Measurements from ENCODE around the gene IMPG1. TPM values are rescaled to one million over a fixed set of nuclear protein-coding genes. Genes with fewer than 3 reads are reported as not detected.

IMPG1 gene
- polyA plus RNA-seq, 1 donor (not counting 4 experiments of a cell fraction or from before 2014, with no cell fraction given): not detected

DNA sequence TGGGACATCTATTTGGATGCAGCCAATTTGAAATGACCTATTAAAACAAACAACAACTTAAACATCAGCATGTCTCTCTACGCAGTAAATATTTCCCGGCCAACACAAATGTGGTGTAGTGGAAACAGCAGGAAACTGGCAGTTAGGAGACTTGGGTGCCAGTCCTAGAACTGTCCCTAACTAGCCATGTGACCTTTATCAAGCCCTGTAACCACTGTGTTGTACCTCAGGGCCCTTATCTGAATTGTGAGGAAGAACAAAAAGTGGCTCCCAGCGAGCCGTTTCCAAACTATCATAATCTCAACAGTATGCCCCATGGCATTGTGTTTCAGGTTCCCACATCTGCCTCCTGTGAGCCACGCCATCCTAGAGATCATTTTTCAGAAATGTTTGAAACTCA, 124.5 kb downstream of the IMPG1 start:
- dilution Hi-C loops (cut with MboI; ENCODE audit: extremely low pct_ligation_motif_present, low sequenced_read_pairs): no loop called here

DNA sequence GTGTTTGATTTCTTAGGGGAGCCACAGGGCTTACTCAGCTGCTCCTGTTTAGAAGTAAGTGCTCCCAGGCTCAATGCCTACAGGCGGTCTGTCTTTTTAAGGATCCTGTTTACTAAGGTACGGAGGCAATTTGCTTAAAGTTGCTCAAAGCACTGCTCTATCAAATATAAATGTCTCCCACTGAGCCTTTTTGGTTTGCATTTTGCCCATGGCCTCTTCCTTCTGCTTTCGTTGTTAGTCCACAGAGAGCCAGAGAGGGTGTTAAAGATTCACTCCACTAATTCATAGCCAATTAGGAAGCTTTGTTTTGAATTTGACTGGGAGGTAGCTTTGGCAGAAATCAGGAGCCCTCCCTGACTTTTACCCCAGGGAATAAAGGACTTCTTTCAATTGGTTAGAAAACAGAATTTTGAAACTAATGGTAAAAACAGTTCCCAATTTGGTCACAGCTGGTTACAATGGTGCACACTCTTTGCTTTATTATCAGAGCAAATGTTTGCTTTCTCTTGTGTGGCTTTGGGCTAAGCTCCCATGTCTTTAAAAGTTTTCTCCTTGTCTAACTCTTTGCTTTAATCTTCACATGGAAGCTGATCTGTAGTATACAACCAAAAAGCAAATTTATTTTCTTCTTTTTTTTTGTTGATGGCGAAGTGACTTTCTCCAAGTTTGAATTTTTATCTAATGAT, 126.2 kb downstream of the IMPG1 start:
- H3K4me3 ChIP-seq (ENCODE audit: control insufficient read depth in 2 of 3, extremely low read depth in 1 of 3, insufficient read depth in 2 of 3, low read depth in 1 of 3, low read length in 3 of 3): no peak overlapping the region
- dilution Hi-C loops (cut with MboI; ENCODE audit: extremely low pct_ligation_motif_present, low sequenced_read_pairs): no loop called here
- H3K79me2 ChIP-seq (ENCODE audit: control insufficient read depth, insufficient read depth, low read length): no peaks in the 10 kb centered on the region
- no peaks in the 10 kb centered on the region for H3K36me3 ChIP-seq (ENCODE audit: control insufficient read depth in 2 of 2, extremely low read depth in 1 of 2, insufficient read depth in 2 of 2, low read length in 2 of 2)
- H3K9me1 ChIP-seq (ENCODE audit: control insufficient read depth, extremely low read depth, insufficient read depth, low read length): no peaks in the 10 kb centered on the region
- DNase-seq (ENCODE audit: low read depth, low spot score): no peak
- no peak overlapping the region for H3K27ac ChIP-seq (ENCODE audit: control insufficient read depth, insufficient read depth, low read length)
- no peaks in the 10 kb centered on the region for H3K9me3 ChIP-seq (ENCODE audit: control insufficient read depth, low read depth, low read length)
- H3K4me2 ChIP-seq (ENCODE audit: control insufficient read depth, extremely low read depth, insufficient read depth, low read depth, low read length): no peak overlapping the region
- H4K20me1 ChIP-seq (ENCODE audit: control insufficient read depth, extremely low read depth, insufficient read depth, low read length): no peaks in the 10 kb centered on the region
- TF ChIP-seq, protein P1, sequence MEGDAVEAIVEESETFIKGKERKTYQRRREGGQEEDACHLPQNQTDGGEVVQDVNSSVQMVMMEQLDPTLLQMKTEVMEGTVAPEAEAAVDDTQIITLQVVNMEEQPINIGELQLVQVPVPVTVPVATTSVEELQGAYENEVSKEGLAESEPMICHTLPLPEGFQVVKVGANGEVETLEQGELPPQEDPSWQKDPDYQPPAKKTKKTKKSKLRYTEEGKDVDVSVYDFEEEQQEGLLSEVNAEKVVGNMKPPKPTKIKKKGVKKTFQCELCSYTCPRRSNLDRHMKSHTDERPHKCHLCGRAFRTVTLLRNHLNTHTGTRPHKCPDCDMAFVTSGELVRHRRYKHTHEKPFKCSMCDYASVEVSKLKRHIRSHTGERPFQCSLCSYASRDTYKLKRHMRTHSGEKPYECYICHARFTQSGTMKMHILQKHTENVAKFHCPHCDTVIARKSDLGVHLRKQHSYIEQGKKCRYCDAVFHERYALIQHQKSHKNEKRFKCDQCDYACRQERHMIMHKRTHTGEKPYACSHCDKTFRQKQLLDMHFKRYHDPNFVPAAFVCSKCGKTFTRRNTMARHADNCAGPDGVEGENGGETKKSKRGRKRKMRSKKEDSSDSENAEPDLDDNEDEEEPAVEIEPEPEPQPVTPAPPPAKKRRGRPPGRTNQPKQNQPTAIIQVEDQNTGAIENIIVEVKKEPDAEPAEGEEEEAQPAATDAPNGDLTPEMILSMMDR (optimal IDR thresholded peaks at IDR 0.05 in 1 of 3, IDR thresholded peaks at IDR 0.05 in 1 of 3, conservative IDR thresholded peaks at IDR 0.05 in 1 of 3; ENCODE audit: extremely low read depth in 1 of 3, insufficient read depth in 2 of 3, low read length in 3 of 3): no peak
- TF ChIP-seq EZH2 (IDR thresholded peaks at IDR 0.05; ENCODE audit: low read length): no peak
- no peak overlapping the region for H2AFZ ChIP-seq (ENCODE audit: control insufficient read depth, low read length)
- H3K27me3 ChIP-seq (ENCODE audit: control insufficient read depth, extremely low read depth, insufficient read depth, low read length): no peaks in the 10 kb centered on the region
- no peak overlapping the region for H3K9ac ChIP-seq (ENCODE audit: control insufficient read depth, extremely low read depth, insufficient read depth, low read length)
- H3K4me1 ChIP-seq (ENCODE audit: control insufficient read depth, extremely low read depth, insufficient read depth, low read length): peaks cover 3% of the 10 kb centered on the region
- no peak for FAIRE-seq

More for the DNA sequence above, 124.5 kb downstream of the IMPG1 start:
- no peak for TF ChIP-seq EZH2 (IDR thresholded peaks at IDR 0.05; ENCODE audit: low read length)
- TF ChIP-seq, protein P1 (optimal IDR thresholded peaks at IDR 0.05 in 1 of 3, IDR thresholded peaks at IDR 0.05 in 1 of 3, conservative IDR thresholded peaks at IDR 0.05 in 1 of 3; ENCODE audit: extremely low read depth in 1 of 3, insufficient read depth in 2 of 3, low read length in 3 of 3): no peak
- no peak overlapping the region for H3K9ac ChIP-seq (ENCODE audit: control insufficient read depth, extremely low read depth, insufficient read depth, low read length)
- H3K79me2 ChIP-seq (ENCODE audit: control insufficient read depth, insufficient read depth, low read length): no peaks in the 10 kb centered on the region
- no peaks in the 10 kb centered on the region for H3K27me3 ChIP-seq (ENCODE audit: control insufficient read depth, extremely low read depth, insufficient read depth, low read length)
- no peak for FAIRE-seq
- no peaks in the 10 kb centered on the region for H3K36me3 ChIP-seq (ENCODE audit: control insufficient read depth in 2 of 2, extremely low read depth in 1 of 2, insufficient read depth in 2 of 2, low read length in 2 of 2)
- peaks cover 3% of the 10 kb centered on the region for H3K4me1 ChIP-seq (ENCODE audit: control insufficient read depth, extremely low read depth, insufficient read depth, low read length)
- H3K4me3 ChIP-seq (ENCODE audit: control insufficient read depth in 2 of 3, extremely low read depth in 1 of 3, insufficient read depth in 2 of 3, low read depth in 1 of 3, low read length in 3 of 3): no peak overlapping the region
- H4K20me1 ChIP-seq (ENCODE audit: control insufficient read depth, extremely low read depth, insufficient read depth, low read length): no peaks in the 10 kb centered on the region
- H2AFZ ChIP-seq (ENCODE audit: control insufficient read depth, low read length): no peak overlapping the region
- no peaks in the 10 kb centered on the region for H3K9me1 ChIP-seq (ENCODE audit: control insufficient read depth, extremely low read depth, insufficient read depth, low read length)
- no peak overlapping the region for H3K27ac ChIP-seq (ENCODE audit: control insufficient read depth, insufficient read depth, low read length)
- no peak overlapping the region for H3K4me2 ChIP-seq (ENCODE audit: control insufficient read depth, extremely low read depth, insufficient read depth, low read depth, low read length)
- no peak for DNase-seq (ENCODE audit: low read depth, low spot score)
- H3K9me3 ChIP-seq (ENCODE audit: control insufficient read depth, low read depth, low read length): no peaks in the 10 kb centered on the region
